RPMI8226 (cell line): ENCODE results near the gene CRTAC1.

Source experiments
- DNase-seq: peaks from one replicate; pipeline ENCODE4 v3.0.0-alpha.2; 2015

The CRTAC1 gene

DNA sequence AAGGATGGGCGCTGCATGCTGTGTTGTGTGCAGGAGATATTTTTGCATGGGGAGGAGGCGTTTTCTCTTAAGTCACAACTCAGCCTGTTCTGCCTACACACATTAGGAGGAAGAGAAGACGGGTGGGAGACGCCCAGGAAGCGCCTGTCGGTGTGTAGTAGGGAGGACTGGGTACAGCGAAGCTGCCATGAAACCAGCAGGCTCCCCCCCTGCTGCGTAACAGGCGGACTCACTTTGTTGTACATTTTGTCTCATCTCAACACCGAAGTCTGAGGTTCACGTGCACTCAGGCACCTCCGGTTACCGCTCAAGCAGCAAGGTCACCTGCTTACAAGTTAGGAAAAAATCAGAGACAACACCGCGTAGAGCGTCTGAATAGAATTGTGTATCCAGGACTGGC, 56.3 kb downstream of the CRTAC1 start:
- no peak for DNase-seq

DNA sequence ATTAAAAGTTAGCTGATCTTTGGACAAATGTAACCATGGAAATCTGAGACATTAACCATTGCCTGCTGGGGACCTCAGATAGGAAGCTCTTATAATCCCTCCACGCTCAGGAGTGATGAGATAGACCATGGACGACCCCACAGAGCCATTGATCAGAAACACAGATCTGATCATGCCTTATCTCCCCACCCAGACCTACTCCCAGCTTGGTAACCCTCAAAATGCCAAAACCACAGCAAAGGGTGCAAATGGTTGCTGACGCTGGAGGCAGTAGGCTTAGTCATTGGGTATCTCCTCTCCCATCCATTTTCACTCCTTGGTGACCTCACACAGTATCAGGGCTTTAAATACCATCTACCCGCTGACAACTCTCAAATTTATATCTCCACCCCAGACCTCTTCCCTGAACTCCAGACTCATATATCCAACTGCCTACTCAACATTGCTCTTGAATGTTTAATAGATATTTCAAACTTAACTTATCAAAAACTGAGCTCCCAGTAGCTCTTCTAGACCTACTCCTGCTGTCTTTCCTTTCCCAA, 60.8 kb downstream of the CRTAC1 start:
- DNase-seq = no peak

DNA sequence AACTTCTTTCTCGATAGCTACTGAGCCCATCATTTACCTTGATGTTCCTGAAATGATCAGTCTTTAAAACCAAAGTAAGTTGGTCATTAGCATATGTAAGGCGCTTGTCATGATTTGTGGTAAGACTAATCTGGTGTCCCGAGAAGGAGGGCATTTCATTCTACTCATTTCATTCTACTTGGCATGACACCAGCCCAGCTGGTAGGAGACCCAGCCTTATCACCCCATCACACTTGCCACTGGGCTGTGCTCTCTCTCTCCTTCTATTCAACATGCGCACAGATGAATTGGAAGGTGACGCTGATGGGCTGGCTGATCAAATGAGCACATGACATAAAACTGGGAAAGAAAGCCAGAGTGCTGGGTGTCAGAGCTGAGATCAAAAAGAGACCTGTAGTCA, 65.7 kb downstream of the CRTAC1 start:
- no peak for DNase-seq

DNA sequence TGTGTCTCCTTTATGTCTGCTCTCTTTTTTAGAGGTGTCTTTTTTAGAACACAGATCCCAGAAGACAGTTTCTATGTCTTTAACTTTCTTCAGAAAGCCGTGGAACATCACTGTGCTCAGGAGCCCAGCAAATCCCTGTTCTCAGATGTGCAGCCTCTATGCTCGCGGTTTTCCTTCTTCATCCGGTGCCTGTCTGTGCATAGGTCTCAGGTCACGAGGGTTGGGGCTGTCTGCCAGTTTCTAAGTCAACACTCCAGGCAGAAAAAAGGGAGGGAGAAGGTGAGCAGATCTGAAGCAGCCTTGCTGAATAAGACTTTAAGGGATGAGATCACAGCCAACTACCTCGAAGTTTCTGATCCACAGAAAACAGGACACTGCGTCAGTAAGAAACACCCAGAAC, 68.5 kb downstream of the CRTAC1 start:
- no peak for DNase-seq

DNA sequence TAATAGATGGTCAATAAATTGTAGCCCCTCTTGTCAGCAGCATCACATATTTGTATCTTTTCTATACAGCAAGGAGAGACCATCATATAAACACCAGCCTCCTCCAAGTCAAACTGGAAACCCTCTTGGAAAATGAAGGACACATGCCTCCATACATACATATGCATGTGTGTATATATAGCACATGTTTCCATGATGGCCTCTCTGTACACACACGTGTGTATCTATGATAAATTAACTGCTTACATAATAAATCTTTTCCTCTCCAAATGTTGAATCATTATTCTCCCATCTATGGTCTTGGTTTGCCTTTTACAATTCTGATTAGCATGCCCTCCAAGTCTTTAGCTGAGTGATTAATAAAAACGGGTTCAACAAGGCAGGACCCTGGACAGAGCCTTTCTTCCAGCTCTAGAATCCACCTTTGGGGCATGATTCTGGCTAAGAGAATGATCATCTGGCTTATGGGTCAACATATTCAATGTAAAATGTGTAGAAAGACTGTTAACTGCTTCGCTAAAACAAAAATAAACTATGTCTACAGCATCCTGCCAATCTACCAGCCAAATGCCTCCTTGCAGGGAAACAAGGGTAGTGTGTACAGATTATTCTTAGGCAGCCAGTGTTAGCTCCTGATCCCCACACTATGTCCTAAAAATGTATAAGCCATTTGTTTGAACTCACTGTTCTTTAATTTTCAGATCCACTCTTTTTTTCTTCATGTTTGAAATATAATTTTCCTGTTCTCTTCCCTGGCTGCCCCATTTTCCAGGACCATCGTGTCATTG, 70.0 kb downstream of the CRTAC1 start:
- DNase-seq = no peak

DNA sequence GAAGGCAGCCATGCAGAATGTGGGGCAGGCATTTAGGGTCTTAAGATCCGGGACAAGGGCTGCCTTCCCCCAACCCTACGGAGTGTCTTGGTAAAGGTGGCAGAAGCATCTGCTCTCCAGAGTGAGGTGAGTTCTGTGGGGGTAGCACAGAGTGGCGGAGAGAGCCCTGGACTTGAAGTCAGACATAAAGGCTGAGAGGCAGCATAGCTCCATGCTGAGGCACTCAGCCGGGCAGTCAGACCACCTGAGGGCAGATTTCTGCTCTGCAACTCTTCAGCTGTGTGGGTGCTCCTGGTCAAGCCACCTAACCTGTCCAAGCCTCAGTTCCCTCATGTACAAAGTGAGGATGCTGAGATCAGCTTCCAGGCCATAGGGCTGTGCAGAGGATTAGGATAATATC, 81.0 kb downstream of the CRTAC1 start:
- no peak for DNase-seq

DNA sequence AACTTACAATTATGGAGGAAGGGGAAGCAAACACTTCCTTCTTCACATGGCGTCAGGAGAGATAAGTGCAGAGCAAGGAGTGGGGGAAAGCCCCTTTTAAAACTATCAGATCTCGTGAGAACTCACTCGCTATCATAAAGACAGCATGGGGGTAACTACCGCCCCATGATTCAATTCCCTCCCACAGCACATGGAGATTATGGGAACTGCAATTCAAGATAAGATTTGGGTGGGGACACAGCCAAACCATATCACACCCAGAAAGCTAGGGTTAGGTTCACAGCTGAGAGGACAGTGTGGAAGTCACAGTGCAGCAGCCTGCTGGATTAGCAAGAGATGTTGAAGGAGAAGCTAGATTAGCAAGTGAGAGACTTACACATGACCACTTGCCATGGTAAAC, 81.6 kb downstream of the CRTAC1 start:
- DNase-seq = no peak

DNA sequence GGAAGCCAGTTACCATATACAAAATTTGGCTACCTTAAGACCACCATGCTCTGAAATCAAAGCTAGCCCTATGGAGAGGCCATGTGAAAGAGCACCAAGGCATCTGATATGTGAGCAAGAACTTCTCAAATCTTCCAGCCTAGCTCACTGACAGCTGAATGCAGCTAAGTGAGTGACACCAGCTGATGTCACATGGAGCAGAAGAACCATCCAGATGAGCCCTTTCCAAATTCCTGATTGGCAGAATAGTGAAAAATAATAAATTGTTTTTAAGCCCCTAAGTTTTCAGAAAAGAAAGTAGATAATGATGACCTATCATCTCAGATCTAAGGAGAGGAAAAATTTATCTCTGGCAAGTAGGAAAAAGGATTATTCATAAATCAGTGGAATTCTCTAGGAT, 85.6 kb downstream of the CRTAC1 start:
- no peak for DNase-seq

DNA sequence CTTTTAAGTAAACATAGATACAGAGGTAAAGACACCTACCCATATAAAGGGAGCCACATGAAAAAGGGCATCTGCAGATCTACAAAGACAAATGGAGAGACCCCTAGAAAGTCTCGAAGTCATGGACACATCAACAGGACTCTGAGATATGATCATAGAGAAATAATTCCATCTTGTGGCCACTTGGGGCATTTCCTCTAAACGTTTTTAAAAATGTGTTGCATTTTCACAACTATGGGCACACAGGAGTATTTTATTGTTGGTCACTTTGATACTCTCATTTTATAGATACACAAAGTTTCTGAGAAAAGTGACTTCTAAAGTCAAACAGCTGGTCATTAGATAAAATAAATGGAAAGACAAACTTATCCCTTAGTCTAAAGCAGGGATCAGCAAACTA, 87.1 kb downstream of the CRTAC1 start:
- no peak for DNase-seq

DNA sequence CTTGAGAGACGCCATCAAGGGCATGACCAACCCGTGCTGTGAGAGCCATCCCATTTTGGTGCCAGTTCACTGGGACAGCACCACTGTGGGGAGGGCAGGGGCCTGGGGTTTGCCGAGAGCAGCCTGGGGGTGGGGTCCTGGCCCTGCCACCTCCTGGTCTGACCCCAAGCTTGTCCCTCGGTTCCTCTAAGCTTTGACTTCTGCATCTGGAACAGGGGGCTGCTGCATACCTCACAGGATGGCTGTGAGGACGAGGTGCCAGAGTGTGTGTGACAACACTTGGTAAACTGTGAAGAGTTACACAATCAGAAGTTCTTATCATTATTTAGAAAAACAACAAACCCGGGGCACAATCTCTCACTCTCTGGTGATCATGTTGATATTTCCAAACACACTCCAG, 89.9 kb downstream of the CRTAC1 start:
- no peak for DNase-seq

DNA sequence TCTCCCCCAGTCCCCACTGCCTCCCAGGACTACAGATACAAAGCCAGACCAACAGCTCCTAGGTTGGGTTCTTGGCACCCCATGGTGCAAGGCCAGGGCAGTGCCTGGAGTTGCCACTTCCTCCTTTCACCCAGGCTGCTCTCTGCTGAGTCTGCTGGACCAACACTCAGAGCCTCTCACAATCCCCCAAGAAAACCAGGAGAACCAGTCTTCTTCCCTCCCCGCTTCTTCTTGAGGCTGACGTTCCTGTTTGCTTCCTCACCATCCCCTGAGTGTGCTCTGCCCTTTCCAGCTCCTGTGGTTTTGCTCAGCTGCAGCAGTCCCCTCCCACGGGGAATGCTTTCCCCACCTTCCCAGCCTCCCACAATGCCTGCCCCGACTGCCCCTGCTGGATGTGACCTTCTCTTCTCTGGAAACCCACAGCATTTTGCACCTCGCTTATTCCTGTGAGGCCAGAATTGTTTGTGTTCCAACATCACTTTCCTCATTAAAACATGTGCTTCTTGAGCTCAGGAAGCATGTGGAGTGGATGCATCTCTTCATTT, 90.9 kb downstream of the CRTAC1 start:
- no peak for DNase-seq

DNA sequence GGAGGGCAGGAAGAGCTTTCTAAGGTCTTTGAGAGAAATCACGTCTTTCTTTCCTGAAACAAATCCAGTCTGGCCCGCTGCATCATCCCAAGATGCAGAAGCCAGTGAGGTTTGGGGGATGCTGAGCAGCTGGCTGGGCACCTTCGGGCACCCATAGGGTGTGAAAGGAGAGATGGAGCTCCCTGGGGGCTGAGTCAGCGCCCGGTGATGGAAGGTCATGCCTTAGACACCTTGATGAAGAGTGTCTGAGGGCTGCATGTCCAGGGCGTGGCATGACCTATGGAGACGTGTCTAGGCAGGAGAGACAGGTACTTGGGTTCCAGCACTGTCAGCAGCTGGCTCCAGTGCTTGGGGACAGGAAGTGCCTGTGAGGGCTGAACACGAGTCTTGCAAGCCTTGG, 92.5 kb downstream of the CRTAC1 start:
- no peak for DNase-seq

DNA sequence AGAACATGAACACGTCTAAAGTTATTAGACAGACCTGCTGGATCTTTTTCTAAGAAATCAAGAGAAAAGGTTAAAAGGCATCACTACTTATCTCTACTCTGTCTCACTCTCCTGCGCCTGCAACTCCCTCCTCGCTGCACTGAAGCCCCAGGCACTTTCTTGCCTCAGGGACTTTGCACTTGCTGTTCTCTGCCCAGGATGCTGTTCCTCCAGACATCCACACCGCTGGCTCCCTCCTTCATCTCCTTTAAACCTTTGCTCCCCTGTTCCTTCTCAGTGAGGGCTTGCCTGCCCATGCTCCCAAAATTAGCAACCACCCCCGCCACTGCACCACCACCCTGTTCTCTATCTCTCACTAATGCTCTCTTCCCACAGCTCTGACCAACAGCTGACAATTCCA, 93.4 kb downstream of the CRTAC1 start:
- no peak for DNase-seq

DNA sequence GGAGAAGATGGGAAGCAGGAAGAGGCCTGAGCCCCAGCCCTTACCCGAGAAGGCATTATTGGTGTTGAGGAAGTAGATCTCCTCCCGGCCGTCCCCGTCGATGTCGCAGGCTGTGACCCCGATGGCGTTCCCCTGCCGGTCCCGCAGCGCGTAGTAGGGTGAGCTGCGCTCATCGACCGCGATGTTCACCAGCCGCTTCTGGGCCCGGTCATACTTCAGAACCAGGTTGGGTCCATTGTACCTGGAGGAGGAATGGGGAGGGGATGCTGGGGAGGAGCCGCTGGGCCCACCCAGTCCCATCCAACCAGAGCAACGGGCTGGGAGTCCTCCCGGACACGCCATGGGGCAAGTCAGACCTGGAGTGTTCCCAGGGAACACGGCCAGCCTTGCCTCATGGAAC, 94.3 kb downstream of the CRTAC1 start:
- DNase-seq = no peak

DNA sequence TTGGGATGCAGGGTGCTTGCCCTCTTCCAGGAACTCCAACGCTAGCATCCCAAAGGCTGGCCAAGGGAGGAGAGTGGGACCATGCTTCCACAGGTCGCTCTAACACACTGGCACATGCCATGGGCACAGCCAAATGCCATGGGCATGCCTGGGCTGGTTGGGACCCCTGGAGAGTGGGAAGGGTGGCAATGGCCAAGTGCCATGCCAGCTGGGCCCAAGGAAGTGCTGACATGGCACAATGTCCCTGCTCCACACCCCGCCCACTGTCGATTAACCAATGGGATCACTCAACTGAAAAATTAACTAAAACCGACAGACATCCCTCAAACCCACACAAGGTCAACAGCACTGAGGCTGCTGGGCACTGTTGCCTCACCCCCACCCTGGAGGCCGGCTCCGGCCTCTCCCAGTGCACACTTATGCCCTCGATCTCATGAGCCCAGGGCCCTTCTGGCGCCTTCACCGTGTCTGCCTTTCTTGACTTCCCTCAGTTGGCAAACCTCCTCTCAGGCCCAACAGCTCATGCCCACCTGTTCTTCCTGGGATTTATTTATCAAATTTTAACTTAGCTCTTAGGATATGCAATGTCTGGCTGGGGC, 97.4 kb downstream of the CRTAC1 start:
- no peak for DNase-seq

DNA sequence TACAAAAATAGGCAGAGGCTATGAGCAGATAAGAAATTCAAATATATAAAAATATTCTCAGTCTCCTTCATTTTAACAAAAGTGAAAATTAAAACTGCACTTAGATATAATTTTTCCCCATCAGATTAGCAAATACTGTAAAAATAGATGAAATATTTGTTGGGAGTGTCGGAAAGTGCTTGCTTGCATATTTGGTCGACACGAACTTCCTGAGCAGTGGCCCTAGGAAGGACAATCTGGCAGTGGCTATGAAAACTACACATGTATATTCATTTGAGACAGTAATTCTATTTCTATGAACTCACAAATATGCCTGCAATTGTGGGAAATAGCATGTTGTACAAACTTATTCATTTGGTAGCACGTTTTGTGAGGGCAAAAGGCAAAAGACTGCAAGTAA, 99.4 kb downstream of the CRTAC1 start:
- DNase-seq = no peak

DNA sequence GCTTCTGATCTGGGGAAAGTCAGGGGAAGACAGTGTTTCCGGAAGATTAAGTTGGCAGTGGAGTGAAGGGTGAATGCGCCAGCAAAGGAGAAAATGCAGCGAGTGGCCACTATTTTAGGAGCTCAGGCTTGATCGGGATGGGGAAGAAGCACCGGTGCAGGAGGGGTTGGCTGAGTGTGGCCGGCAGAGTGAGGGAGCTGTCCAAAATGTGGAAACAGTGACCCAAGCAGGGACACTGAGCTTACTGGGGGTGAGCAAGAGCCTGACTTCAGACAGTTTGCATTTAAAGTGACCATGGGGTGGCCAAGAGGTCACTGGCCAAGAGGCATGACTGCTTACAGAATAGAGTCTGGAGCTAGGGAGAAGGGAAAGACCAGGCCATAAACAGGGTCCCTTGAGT, 101.5 kb downstream of the CRTAC1 start:
- DNase-seq = no peak

DNA sequence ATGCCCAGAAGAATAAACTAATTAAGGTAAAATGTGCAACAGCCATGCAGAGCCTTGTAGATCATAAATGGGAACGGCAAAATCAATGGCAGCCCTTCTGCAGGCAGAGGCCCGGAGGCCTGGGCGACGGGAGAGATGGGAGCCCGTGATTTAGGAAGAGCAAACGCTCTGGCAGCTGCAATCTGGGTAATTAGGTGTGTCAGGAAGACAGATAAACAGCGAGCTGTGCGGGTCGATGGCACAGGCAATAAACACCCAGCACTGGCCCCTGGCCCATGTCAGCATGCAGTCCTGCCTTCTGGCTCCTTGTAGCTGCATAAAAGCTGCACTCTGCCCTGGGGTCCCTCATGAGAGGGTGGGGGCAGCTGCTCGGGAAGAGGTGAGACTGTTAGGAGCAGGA, 102.8 kb downstream of the CRTAC1 start:
- DNase-seq = no peak

DNA sequence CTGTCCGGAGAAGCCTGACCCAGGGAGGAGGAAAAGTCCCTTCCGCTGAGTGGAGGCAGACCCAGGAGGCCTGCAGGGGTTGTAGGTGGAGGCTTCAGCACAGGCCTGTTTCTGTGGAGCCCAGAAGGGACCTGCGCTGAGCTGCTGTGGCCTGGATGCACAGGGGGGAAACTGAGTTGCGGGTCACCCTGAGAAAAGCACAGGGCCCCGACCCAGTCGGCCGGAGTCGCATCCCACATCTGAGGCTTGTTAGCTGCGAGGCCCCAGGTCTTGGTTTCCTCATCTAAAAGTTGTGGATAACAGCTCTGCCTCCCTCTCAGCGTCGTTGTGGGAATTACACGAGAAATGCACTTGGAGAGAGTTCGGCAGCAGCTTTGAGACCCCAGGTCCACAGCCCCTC, 104.4 kb downstream of the CRTAC1 start:
- DNase-seq = no peak

DNA sequence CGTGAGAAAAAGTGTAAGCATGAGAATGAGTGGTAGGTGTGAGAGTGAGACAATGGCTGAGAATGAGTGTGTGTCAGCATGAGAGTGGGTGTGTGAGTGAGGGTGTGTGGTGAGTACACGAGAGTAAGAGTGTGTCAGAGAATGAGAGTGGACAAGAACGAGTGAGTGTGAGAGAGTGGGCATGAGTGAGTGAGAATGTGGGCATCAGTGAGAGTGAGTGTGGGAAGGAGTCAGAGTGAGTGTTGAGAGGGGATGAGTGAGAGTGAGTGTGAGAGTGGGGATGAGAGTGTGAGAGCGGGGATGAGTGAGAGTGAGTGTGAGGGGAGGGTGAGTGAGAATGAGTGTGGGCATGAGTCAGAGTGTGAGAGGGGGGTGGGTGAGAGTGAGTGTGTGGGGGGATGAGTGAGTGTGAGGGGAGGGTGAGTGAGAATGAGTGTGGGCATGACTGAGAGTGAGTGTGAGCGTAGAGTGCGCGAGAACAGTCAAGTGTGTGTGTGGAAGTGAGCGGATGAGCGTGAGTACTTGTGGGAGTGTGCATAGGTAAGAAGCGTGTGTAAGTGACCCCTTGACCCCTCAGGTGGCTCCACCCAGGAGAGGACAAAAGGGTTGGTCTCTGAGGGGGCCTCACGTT, 105.0 kb downstream of the CRTAC1 start:
- no peak for DNase-seq

DNA sequence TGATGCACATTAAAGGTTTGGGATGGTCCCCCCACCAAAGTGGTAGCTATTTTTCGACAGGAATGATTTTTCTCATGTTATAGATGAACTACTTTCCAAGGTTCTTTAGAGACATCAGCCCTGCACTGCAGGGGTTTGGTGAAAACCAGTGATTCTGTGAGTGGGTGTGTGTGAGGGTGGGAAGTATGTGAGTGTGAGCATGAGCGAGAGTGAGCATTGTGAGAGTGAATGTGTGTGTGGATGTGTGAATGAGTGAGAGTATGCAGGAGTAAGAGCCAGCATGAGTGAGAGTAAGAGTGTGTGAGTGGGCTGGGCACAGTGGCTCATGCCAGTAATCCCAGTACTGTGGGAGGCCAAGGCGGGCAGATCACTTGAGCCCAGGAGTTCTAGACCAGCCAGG, 105.7 kb downstream of the CRTAC1 start:
- DNase-seq = no peak

DNA sequence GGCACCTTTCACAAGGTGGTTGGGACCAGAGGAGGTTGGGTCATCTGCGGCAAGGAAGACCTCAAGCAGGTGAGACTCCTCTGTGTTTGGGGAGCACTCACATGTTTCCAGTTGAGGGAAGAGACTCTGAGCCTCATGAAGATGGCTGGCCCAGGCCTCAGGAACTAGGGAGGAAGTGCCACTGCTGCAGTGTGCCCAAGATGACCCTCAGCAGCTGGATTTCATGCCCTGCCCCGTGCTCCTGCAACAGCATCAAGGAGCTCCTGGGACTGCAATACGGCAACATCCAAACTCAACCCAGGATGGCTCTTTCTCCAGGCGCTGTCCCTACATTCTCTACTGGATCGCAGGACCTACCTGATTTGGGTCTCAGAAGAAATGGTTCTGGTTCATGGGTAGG, 106.9 kb downstream of the CRTAC1 start:
- DNase-seq = no peak

DNA sequence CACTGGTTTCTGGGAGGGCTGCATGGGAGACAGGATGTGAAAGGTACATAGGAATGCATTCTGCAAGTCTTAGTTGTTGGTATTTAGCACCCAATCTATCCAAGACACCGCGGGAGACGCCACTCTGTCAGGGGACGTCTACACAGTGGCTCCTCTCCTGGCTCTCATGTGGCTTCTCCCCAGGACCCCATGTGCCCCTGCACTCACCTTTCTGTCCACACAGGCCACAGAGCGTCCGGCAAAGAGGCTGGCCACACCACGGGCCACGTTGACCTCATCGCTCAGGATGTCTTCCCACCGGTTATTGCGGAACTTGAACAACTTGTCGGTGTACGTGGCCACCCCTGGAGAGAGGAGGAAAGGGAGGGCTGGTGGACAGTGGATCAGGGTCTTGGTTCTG, 107.4 kb downstream of the CRTAC1 start:
- no peak for DNase-seq
